K562 (cell line): ENCODE data around the gene BRAT1. TPM values are rescaled to one million over a fixed set of nuclear protein-coding genes. Genes with fewer than 3 reads are reported as not detected.

Experiments
- ATAC-seq: fragments of 200-7000 bp; cut with Tn5 transposase; 3 replicates; pipeline ENCODE4 v1.9.1; 2020; ENCODE audit warnings: moderate library complexity
- BruUV-seq: library from RNA; stranded (reverse); fragments of 400-500 nt; replicated peaks from 2 replicates; lab custom pipeline; 2021; lab: Mats Ljungman, UMichigan
- CTCF ChIA-PET: fragments of 300-600 bp; formaldehyde crosslinking; extraction: SDS; loops from one replicate; lab custom pipeline; 2021; ENCODE audit warnings: low intra/inter-chr PET ratio; lab: Yijun Ruan, JAX
- POLR2A ChIA-PET: fragments of 300-600, 350-650 bp; sonication (Branson Sonifier 250); formaldehyde crosslinking; extraction: SDS; loops from one replicate; lab custom pipeline; 2021; ENCODE audit warnings: antibody characterized with exemption, inconsistent platforms; lab: Yijun Ruan, JAX
- DNase-seq, 4 experiments: peaks; one replicate each; pipeline versions ENCODE4 v3.0.0 to v3.0.0-alpha.2; 2011 to 2018; ENCODE audit warnings: low spot score in 3 of 4, mixed read lengths in 3 of 4; ENCODE audit errors: extremely low read depth in 1 of 4
- FAIRE-seq: peaks from 2 replicates; lab custom pipeline; 2011; peaks lifted over from hg19 to GRCh38; lab: Jason Lieb, UNC
- H2AFZ ChIP-seq: 2 replicates; pipeline ENCODE4 v1.6.0; 2011; ENCODE audit warnings: low read depth, low read length, control low read depth, inconsistent platforms
- H3K27ac ChIP-seq: fragments of 200-600 bp; 3 replicates; pipeline ENCODE4 v1.8.0; 2011; ENCODE audit warnings: low read depth, mild to moderate bottlenecking, control low read depth, inconsistent platforms, low read length, moderate library complexity, mixed read lengths; ENCODE audit errors: extremely low read depth
- H3K27me3 ChIP-seq, 2 experiments: fragments of 300-600 bp in 1 of 2; 2 replicates in 1 of 2; 3 replicates in 1 of 2; pipeline versions ENCODE4 v1.6.0 to v1.8.0; 2011; ENCODE audit warnings: inconsistent platforms in 2 of 2, low read length in 2 of 2, mild to moderate bottlenecking in 1 of 2, mixed read lengths in 1 of 2, moderate library complexity in 1 of 2; ENCODE audit not compliant: control insufficient read depth in 2 of 2, insufficient read depth in 2 of 2
- H3K36me3 ChIP-seq: fragments of 300-600 bp; 3 replicates; pipeline ENCODE4 v1.8.0; 2011; ENCODE audit warnings: mild to moderate bottlenecking, low read length, inconsistent platforms; ENCODE audit not compliant: control insufficient read depth, insufficient read depth
- H3K4me1 ChIP-seq, 2 experiments: fragments of 200-600 bp in 1 of 2; replicated peaks in 1 of 2; 2 replicates in 1 of 2; 3 replicates in 1 of 2; pipeline versions ENCODE4 v1.5.1 to v1.8.0; 2011; ENCODE audit warnings: inconsistent platforms in 2 of 2, low read length in 2 of 2, mild to moderate bottlenecking in 1 of 2, mixed read lengths in 1 of 2, moderate library complexity in 1 of 2; ENCODE audit not compliant: control insufficient read depth in 2 of 2, insufficient read depth in 2 of 2
- H3K4me2 ChIP-seq: 2 replicates; pipeline ENCODE4 v1.6.1; 2011; ENCODE audit warnings: low read length, control low read depth, inconsistent platforms, mixed read lengths; ENCODE audit not compliant: insufficient read depth
- H3K4me3 ChIP-seq: fragments of 200-600 bp; sonication (generic), shearing (Covaris generic); 2 replicates; pipeline ENCODE4 v1.5.1; 2016; ENCODE audit warnings: control low read depth, inconsistent platforms
- H3K79me2 ChIP-seq: fragments of 200-600 bp; 3 replicates; pipeline ENCODE4 v1.8.0; 2011; ENCODE audit warnings: low read length, inconsistent platforms; ENCODE audit not compliant: control insufficient read depth, insufficient read depth
- H3K9ac ChIP-seq, 2 experiments: 2 replicates each; pipeline versions ENCODE4 v1.6.0 to v1.6.1; 2011; ENCODE audit warnings: low read depth in 2 of 2, low read length in 2 of 2, control low read depth in 1 of 2, inconsistent platforms in 1 of 2, mild to moderate bottlenecking in 1 of 2, mixed read lengths in 1 of 2; ENCODE audit not compliant: insufficient read depth in 1 of 2
- H3K9me1 ChIP-seq: one replicate; pipeline ENCODE4 v1.6.0; 2011; ENCODE audit warnings: inconsistent platforms, mild to moderate bottlenecking, low read length, moderate library complexity; ENCODE audit not compliant: control insufficient read depth, insufficient read depth
- H3K9me3 ChIP-seq: replicated peaks from 2 replicates; pipeline ENCODE4 v1.5.1; 2011; ENCODE audit warnings: low read depth, low read length, inconsistent platforms; ENCODE audit not compliant: control insufficient read depth, insufficient read depth
- H4K20me1 ChIP-seq: replicated peaks from 2 replicates; pipeline ENCODE4 v1.6.1; 2011; ENCODE audit warnings: low read length, inconsistent platforms, mixed read lengths; ENCODE audit not compliant: control insufficient read depth, insufficient read depth
- CAMTA2 ChIP-seq: fragments of 250-450 bp; sonication (Bioruptor Pico); conservative IDR thresholded peaks from 2 replicates; pipeline ENCODE4 v1.5.1; 2022
- CEBPB ChIP-seq: fragments of 450-650 bp; IDR thresholded peaks from 2 replicates; pipeline ENCODE4 v1.6.1; 2016; ENCODE audit warnings: missing genetic modification characterization, missing compliant biosample characterization
- FOXJ2 ChIP-seq: fragments of 200-800 bp; sonication (Bioruptor generic); IDR thresholded peaks from 2 replicates; pipeline ENCODE4 v1.6.1; 2016; ENCODE audit warnings: missing genetic modification characterization, missing compliant biosample characterization
- KAT7 ChIP-seq: sonication (generic); formaldehyde crosslinking; IDR thresholded peaks from 2 replicates; pipeline ENCODE4 v1.8.0; 2022; ENCODE audit warnings: missing genetic modification reagents, mild to moderate bottlenecking, borderline replicate concordance
- LARP7 ChIP-seq: fragments of 450-650 bp; IDR thresholded peaks from 2 replicates; pipeline ENCODE4 v1.6.1; 2016
- MYC ChIP-seq, 2 experiments: fragments of 250-450 bp in 1 of 2; sonication (Bioruptor Pico) in 1 of 2; IDR thresholded peaks; 2 replicates each; pipeline versions ENCODE4 v1.5.1 to v1.6.1; 2012 to 2021; ENCODE audit warnings: low read depth in 2 of 2, borderline replicate concordance in 1 of 2, improper control_type of control experiment in 1 of 2, low read length in 1 of 2, mild to moderate bottlenecking in 1 of 2, moderate library complexity in 1 of 2
- NR1H2 ChIP-seq: sonication (generic); formaldehyde crosslinking; IDR thresholded peaks from 2 replicates; pipeline ENCODE4 v1.4.0; 2020; ENCODE audit warnings: mild to moderate bottlenecking, missing genetic modification reagents
- RCOR1 ChIP-seq, 2 experiments: IDR thresholded peaks; 2 replicates each; pipeline ENCODE4 v1.6.1; 2012; ENCODE audit warnings: low read depth in 2 of 2, low read length in 2 of 2, borderline replicate concordance in 1 of 2, improper control_type of control experiment in 1 of 2
- RNF2 ChIP-seq: sonication (generic); IDR thresholded peaks from 2 replicates; pipeline ENCODE4 v1.6.1; 2016
- SIN3A ChIP-seq, 2 experiments: fragments of 150-350 bp in 1 of 2; IDR thresholded peaks; 2 replicates each; pipeline ENCODE4 v1.6.1; 2011 to 2016; ENCODE audit warnings: borderline replicate concordance in 2 of 2, low read depth in 2 of 2, low read length in 2 of 2, mild to moderate bottlenecking in 2 of 2, moderate library complexity in 2 of 2; ENCODE audit not compliant: control insufficient read depth in 1 of 2
- TFAP4 ChIP-seq: sonication (generic); formaldehyde crosslinking; IDR thresholded peaks from 2 replicates; pipeline ENCODE4 v1.8.0; 2022; ENCODE audit warnings: missing genetic modification reagents, mild to moderate bottlenecking, moderate library complexity, borderline replicate concordance
- ZMIZ1 ChIP-seq, 2 experiments: fragments of 150-350 bp in 1 of 2; IDR thresholded peaks; 2 replicates each; pipeline ENCODE4 v1.6.1; 2012 to 2016; ENCODE audit warnings: low read depth in 2 of 2, low read length in 2 of 2, mild to moderate bottlenecking in 1 of 2, moderate library complexity in 1 of 2
- ZNF384 ChIP-seq: IDR thresholded peaks from 2 replicates; pipeline ENCODE4 v1.6.1; 2012; ENCODE audit warnings: low read depth, low read length, improper control_type of control experiment
- ZNF408 ChIP-seq: fragments of 250-450 bp; sonication (Bioruptor Pico); IDR thresholded peaks from 2 replicates; pipeline ENCODE4 v1.4.0; 2020; ENCODE audit warnings: low read depth, mild to moderate bottlenecking, moderate library complexity
- WGBS: fragments of 100-300 bp; shearing (Covaris generic); methylation state at CpG from one replicate; pipeline ENCODE4 v1.1.6; 2016; ENCODE audit warnings: low coverage, mixed read lengths; ENCODE audit not compliant: insufficient coverage; ENCODE audit errors: missing lambda C conversion rate; 5-methylcytosine and 5-hydroxymethylcytosine counted together
- in situ Hi-C: fragments of 300-500 bp; cut with MboI; formaldehyde crosslinking; loops from 4 replicates; pipeline ENCODE4 v1.15.0; 2018; ENCODE audit warnings: inconsistent platforms, mixed read lengths
- intact Hi-C: fragments of 100-400 bp; cut with micrococcal nuclease; formaldehyde crosslinking; loops from 2 replicates; pipeline ENCODE4 v1.14.2; 2022
- polyA plus RNA-seq, 8 experiments: library from polyadenylated mRNA; depleted of rRNA in 4 of 8; stranded (reverse) in 5 of 8; unstranded in 3 of 8; fragments of >200 nt; fragmentation: Nextera tagmentation in 2 of 8; fragmentation: Illumina TruSeq in 1 of 8; extraction: Ambion mirVana in 2 of 8; extraction: Trizol in 1 of 8; gene quantifications; 2 replicates each; pipeline versions ENCODE4 v1.2.1 to v1.2.3, GENCODE V29; 2011 to 2014; ENCODE audit warnings: inconsistent platforms in 1 of 8, missing spikeins in 1 of 8
- total RNA-seq, 7 experiments: library from RNA; depleted of rRNA in 6 of 7; stranded (reverse); fragments of >200 nt in 6 of 7; fragmentation: Illumina TruSeq in 2 of 7; extraction: Trizol in 2 of 7; gene quantifications; 2 replicates each; pipeline versions ENCODE4 v1.2.1 to v1.2.3, GENCODE V29; 2011 to 2021; ENCODE audit warnings: low replicate concordance in 1 of 7
- TF ChIP-seq, protein P1 (sequence below): fragments of 250-450 bp; sonication (Bioruptor Pico); IDR thresholded peaks from 2 replicates; pipeline ENCODE4 v1.8.0; 2022; ENCODE audit warnings: inconsistent platforms, mild to moderate bottlenecking, moderate library complexity, borderline replicate concordance

The BRAT1 gene
- total and polyA plus RNA-seq, 9 of the 15 experiments (the other 6 are each of a cell fraction or from before 2014, with no cell fraction given) = 0.13 to 49.6 (median 10.5) TPM

DNA sequence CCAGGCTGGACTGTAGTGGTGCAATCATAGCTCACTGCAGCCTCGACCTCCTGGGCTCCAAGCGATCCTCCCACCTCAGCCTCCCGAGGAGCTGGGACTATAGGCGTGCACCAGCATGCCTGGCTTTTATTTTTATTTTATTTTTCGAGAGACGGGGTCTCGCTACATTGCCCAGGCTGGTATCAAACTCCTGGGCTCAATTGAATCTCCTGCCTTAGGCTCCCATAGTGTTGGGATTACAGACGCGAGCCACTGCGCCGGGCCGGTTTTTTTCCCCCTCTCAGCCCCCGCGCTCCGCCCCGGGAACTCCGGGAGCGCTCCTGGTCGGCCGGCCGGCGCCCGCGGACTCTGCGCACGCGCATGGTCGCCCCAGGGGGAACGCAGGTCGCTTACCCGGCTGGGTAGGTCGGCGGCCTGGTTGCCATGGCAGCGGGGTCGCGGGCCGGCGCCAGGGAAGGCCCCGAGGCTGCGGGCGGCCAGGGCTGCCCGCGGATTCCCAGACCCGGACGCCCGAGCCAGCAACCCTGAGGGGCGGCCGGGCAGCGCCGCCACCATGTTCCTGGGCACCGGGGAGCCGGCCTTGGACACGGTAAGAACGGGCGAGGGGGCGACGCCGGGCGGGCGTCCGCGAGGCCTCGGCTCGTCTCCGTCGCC, 3.4 kb upstream of the BRAT1 start, which contains the start of gene IQCE:
Gene IQCE, plus strand, starts transcription at position 351 of the 654 bp plus-strand sequence. Its CDS starts 203 bp downstream, at position 554.
- H3K27ac ChIP-seq = peak within 1 kb of the TSS; percentile 69
- H3K4me3 ChIP-seq = peak within 1 kb of the TSS; percentile 98
- peaks cover 4% of the 10 kb centered on the region; the same call in 1 of the 3 replicates for H3K36me3 ChIP-seq
- intact Hi-C loops = no loop called here
- H3K27me3 ChIP-seq = no peaks in the 10 kb centered on the region
- FAIRE-seq (no peak), ATAC-seq (peak; percentile 54), DNase-seq (peak; percentile 92 to 95 (median 92))
- peak within 1 kb of the TSS; percentile 69 to 91; a peak in 3 of 4 replicates for H3K9ac ChIP-seq
- ChIA-PET POLR2A (interaction anchor here (0.5 to 0.9 kb wide), 2 partner anchors 75 to 144 kb away, joined by 3 read pairs; no protein-coding TSS in a partner anchor), CTCF (no interaction called here)
- H3K4me1 ChIP-seq = peaks cover 11 to 43% of the 10 kb centered on the region in 2 experiments; a peak in 4 of 5 replicates
- H3K79me2 ChIP-seq = peaks cover 28% of the 10 kb centered on the region
- in situ Hi-C loops = no loop called here
- H3K4me2 ChIP-seq = peak within 1 kb of the TSS; percentile 86
- peak within 1 kb of the TSS; percentile 81 for H2AFZ ChIP-seq
- BruUV-seq = no TSS peak
- WGBS = 1% methylated on average over 42 of the region's 66 CpGs
- H3K9me1 ChIP-seq = no peaks in the 10 kb centered on the region
- no peaks in the 10 kb centered on the region for H3K9me3 ChIP-seq
- H4K20me1 ChIP-seq = no peaks in the 10 kb centered on the region
- peak; percentile 71; the same call in 1 of the 2 replicates for TF ChIP-seq TFAP4 (CRISPR knock-in tag)
- no peak for TF ChIP-seq LARP7
- TF ChIP-seq MYC (IDR thresholded peaks at IDR 0.05; ENCODE audit: low read depth, low read length) = peak; percentile 5; the same call in 1 of the 2 replicates
- no peak for TF ChIP-seq MYC (CRISPR knock-in tag; IDR thresholded peaks at IDR 0.05; ENCODE audit: borderline replicate concordance, low read depth)
- no peak for TF ChIP-seq NR1H2 (CRISPR knock-in tag)
- TF ChIP-seq KAT7 = no peak
- peak; percentile 75 for TF ChIP-seq ZNF384
- TF ChIP-seq RCOR1 (IDR thresholded peaks at IDR 0.05; ENCODE audit: borderline replicate concordance in 1 of 2, low read depth in 2 of 2, low read length in 2 of 2) = peak in 1 of 2 experiments; percentile 24; a peak in 2 of 4 replicates
- peak; percentile 100 for TF ChIP-seq ZNF408
- TF ChIP-seq CAMTA2 = no peak
- peak; percentile 70 for TF ChIP-seq CEBPB (tag)
- TF ChIP-seq RNF2 = peak; percentile 26; the same call in 1 of the 2 replicates
- no peak for TF ChIP-seq ZMIZ1 (IDR thresholded peaks at IDR 0.05; ENCODE audit: low read depth in 2 of 2, low read length in 2 of 2)
- peak; percentile 68; the same call in 1 of the 2 replicates for TF ChIP-seq FOXJ2 (tag)
- TF ChIP-seq, protein P1, sequence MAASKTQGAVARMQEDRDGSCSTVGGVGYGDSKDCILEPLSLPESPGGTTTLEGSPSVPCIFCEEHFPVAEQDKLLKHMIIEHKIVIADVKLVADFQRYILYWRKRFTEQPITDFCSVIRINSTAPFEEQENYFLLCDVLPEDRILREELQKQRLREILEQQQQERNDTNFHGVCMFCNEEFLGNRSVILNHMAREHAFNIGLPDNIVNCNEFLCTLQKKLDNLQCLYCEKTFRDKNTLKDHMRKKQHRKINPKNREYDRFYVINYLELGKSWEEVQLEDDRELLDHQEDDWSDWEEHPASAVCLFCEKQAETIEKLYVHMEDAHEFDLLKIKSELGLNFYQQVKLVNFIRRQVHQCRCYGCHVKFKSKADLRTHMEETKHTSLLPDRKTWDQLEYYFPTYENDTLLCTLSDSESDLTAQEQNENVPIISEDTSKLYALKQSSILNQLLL (CRISPR knock-in tag) = no peak
- peak; percentile 89 to 91; a peak in 3 of 4 replicates for TF ChIP-seq SIN3A (IDR thresholded peaks at IDR 0.05; ENCODE audit: borderline replicate concordance in 2 of 2, control insufficient read depth in 1 of 2, low read depth in 2 of 2, low read length in 2 of 2)
